H9 (cell line): ENCODE results near the gene LAMTOR4. TPM values are rescaled to one million over a fixed set of nuclear protein-coding genes. Genes with fewer than 3 reads are reported as not detected.

Experiments used
- DNase-seq: peaks from one replicate; pipeline ENCODE4 v3.0.0-alpha.2; 2017
- H2AFZ ChIP-seq: one replicate; pipeline ENCODE4 v1.6.1; 2013; ENCODE audit warnings: mild to moderate bottlenecking, low read length, control low read depth, moderate library complexity
- H2AK5ac ChIP-seq: 2 replicates; pipeline ENCODE4 v1.6.1; 2013; ENCODE audit warnings: low read length, control low read depth, mixed read lengths; ENCODE audit not compliant: insufficient read length
- H2BK120ac ChIP-seq: one replicate; pipeline ENCODE4 v1.6.1; 2013; ENCODE audit warnings: low read depth, mild to moderate bottlenecking, low read length, control low read depth, inconsistent platforms; ENCODE audit not compliant: poor library complexity, severe bottlenecking
- H2BK12ac ChIP-seq: 2 replicates; pipeline ENCODE4 v1.6.1; 2013; ENCODE audit warnings: low read length, control low read depth, mixed read lengths, low read depth; ENCODE audit not compliant: insufficient read length
- H2BK15ac ChIP-seq: 2 replicates; pipeline ENCODE4 v1.6.1; 2013; ENCODE audit warnings: low read depth, low read length, control low read depth
- H2BK20ac ChIP-seq: one replicate; pipeline ENCODE4 v1.6.1; 2013; ENCODE audit warnings: low read depth, mild to moderate bottlenecking, low read length, control low read depth, inconsistent platforms; ENCODE audit not compliant: poor library complexity, severe bottlenecking
- H2BK5ac ChIP-seq: 2 replicates; pipeline ENCODE4 v1.6.1; 2013; ENCODE audit warnings: low read length, control low read depth, mixed read lengths; ENCODE audit not compliant: insufficient read length
- H3K14ac ChIP-seq: 2 replicates; pipeline ENCODE4 v1.6.1; 2013; ENCODE audit warnings: low read length, control low read depth; ENCODE audit not compliant: insufficient read depth
- H3K18ac ChIP-seq: 2 replicates; pipeline ENCODE4 v1.6.1; 2013; ENCODE audit warnings: low read depth, mild to moderate bottlenecking, mixed read lengths, low read length, control low read depth; ENCODE audit not compliant: insufficient read length
- H3K23ac ChIP-seq: 2 replicates; pipeline ENCODE4 v1.6.1; 2013; ENCODE audit warnings: low read length, control low read depth, mixed read lengths, low read depth; ENCODE audit not compliant: insufficient read length
- H3K23me2 ChIP-seq: 2 replicates; pipeline ENCODE4 v1.6.1; 2013; ENCODE audit warnings: low read depth, mild to moderate bottlenecking, mixed read lengths, low read length, control low read depth; ENCODE audit not compliant: insufficient read length, poor library complexity, severe bottlenecking
- H3K27ac ChIP-seq: 2 replicates; pipeline ENCODE4 v1.5.1; 2013; ENCODE audit warnings: low read length, control low read depth, mixed read lengths, low read depth; ENCODE audit not compliant: insufficient read length
- H3K27me3 ChIP-seq: 2 replicates; pipeline ENCODE4 v1.6.1; 2013; ENCODE audit warnings: low read length, control low read depth, inconsistent platforms; ENCODE audit not compliant: insufficient read depth
- H3K4ac ChIP-seq: 2 replicates; pipeline ENCODE4 v1.6.1; 2013; ENCODE audit warnings: low read depth, mild to moderate bottlenecking, control low read depth, inconsistent platforms, low read length, moderate library complexity
- H3K4me1 ChIP-seq: 2 replicates; pipeline ENCODE4 v1.6.1; 2013; ENCODE audit warnings: low read length, control low read depth, inconsistent platforms; ENCODE audit not compliant: insufficient read depth
- H3K4me2 ChIP-seq: 2 replicates; pipeline ENCODE4 v1.6.1; 2013; ENCODE audit warnings: low read length, control low read depth, mixed read lengths; ENCODE audit not compliant: insufficient read length, insufficient read depth
- H3K56ac ChIP-seq: 2 replicates; pipeline ENCODE4 v1.6.1; 2013; ENCODE audit warnings: low read depth, mild to moderate bottlenecking, mixed read lengths, low read length, control low read depth; ENCODE audit not compliant: insufficient read length
- H3K79me1 ChIP-seq: 2 replicates; pipeline ENCODE4 v1.6.1; 2013; ENCODE audit warnings: low read depth, mild to moderate bottlenecking, moderate library complexity, low read length, control low read depth, inconsistent platforms; ENCODE audit not compliant: insufficient read depth, poor library complexity, severe bottlenecking
- H3K79me2 ChIP-seq: 2 replicates; pipeline ENCODE4 v1.6.1; 2013; ENCODE audit warnings: low read length, control low read depth, inconsistent platforms; ENCODE audit not compliant: insufficient read depth
- H3K9ac ChIP-seq: 2 replicates; pipeline ENCODE4 v1.6.1; 2013; ENCODE audit warnings: low read length, control low read depth, mixed read lengths; ENCODE audit not compliant: insufficient read length; ENCODE audit errors: extremely low read depth
- H3K9me3 ChIP-seq: one replicate; pipeline ENCODE4 v1.6.1; 2013; ENCODE audit warnings: low read depth, low read length, inconsistent platforms; ENCODE audit not compliant: control insufficient read depth
- H3T11ph ChIP-seq: one replicate; pipeline ENCODE4 v1.6.1; 2013; ENCODE audit warnings: mild to moderate bottlenecking, low read length, control low read depth, inconsistent platforms
- H4K20me1 ChIP-seq: one replicate; pipeline ENCODE4 v1.6.1; 2013; ENCODE audit not compliant: control insufficient read depth, insufficient read length, insufficient read depth
- H4K5ac ChIP-seq: 2 replicates; pipeline ENCODE4 v1.6.1; 2013; ENCODE audit warnings: low read depth, mild to moderate bottlenecking, mixed read lengths, low read length, control low read depth; ENCODE audit not compliant: insufficient read length
- H4K8ac ChIP-seq: replicated peaks from 2 replicates; pipeline ENCODE4 v1.6.1; 2013; ENCODE audit warnings: low read length, control low read depth, mixed read lengths, low read depth; ENCODE audit not compliant: insufficient read length
- H4K91ac ChIP-seq: 2 replicates; pipeline ENCODE4 v1.6.1; 2013; ENCODE audit warnings: low read depth, mild to moderate bottlenecking, moderate library complexity, mixed read lengths, low read length, control low read depth; ENCODE audit not compliant: insufficient read length
- H3K27ac Mint-ChIP-seq, 3 experiments: 2 replicates in 2 of 3; 3 replicates in 1 of 3; pipeline ENCODE4 v1.8.0; 2020 to 2021; ENCODE audit warnings: mixed read lengths in 3 of 3, mild to moderate bottlenecking in 1 of 3, moderate library complexity in 1 of 3
- H3K27me3 Mint-ChIP-seq: 2 replicates; pipeline ENCODE4 v1.8.0; 2021; ENCODE audit warnings: low read depth, mild to moderate bottlenecking, moderate library complexity, mixed read lengths
- H3K36me3 Mint-ChIP-seq, 3 experiments: 2 replicates in 2 of 3; 3 replicates in 1 of 3; pipeline ENCODE4 v1.8.0; 2020 to 2021; ENCODE audit warnings: low read depth in 3 of 3, mixed read lengths in 3 of 3; ENCODE audit not compliant: insufficient read depth in 1 of 3
- H3K4me1 Mint-ChIP-seq, 2 experiments: 2 replicates each; pipeline ENCODE4 v1.8.0; 2020; ENCODE audit warnings: mixed read lengths in 2 of 2
- H3K4me3 Mint-ChIP-seq, 2 experiments: 2 replicates in 1 of 2; 3 replicates in 1 of 2; pipeline ENCODE4 v1.8.0; 2020 to 2021; ENCODE audit warnings: mild to moderate bottlenecking in 2 of 2, mixed read lengths in 2 of 2, moderate library complexity in 1 of 2
- H3K9me3 Mint-ChIP-seq, 2 experiments: 2 replicates in 1 of 2; 3 replicates in 1 of 2; pipeline ENCODE4 v1.8.0; 2020; ENCODE audit warnings: mild to moderate bottlenecking in 2 of 2, mixed read lengths in 2 of 2, moderate library complexity in 1 of 2
- WGBS: extraction: QIAGEN DNeasy Blood & Tissue Kit; methylation state at CpG from one replicate; pipeline ENCODE4 v1.1.7; 2013; ENCODE audit warnings: missing lambda C conversion rate, low lambda C conversion rate, mixed read lengths; ENCODE audit not compliant: insufficient read length; ENCODE audit errors: extremely low coverage; 5-methylcytosine and 5-hydroxymethylcytosine counted together
- microRNA-seq: library from miRNA; unstranded; fragments of <30 nt; microRNA quantifications from one replicate; pipeline ENCODE4, GENCODE V29; 2020; ENCODE audit warnings: borderline microRNAs expressed
- total RNA-seq: library from RNA; stranded (reverse); gene quantifications from 2 replicates; pipeline ENCODE4 v1.2.1, GENCODE V29; 2021
- TF ChIP-seq, protein P1 (sequence below): fragments of 200-600 bp; sonication (generic); conservative IDR thresholded peaks from 3 replicates; pipeline ENCODE4 v1.8.0; 2021; ENCODE audit warnings: antibody characterized with exemption, mild to moderate bottlenecking

LAMTOR4 gene
- total RNA-seq, 1 experiment from 2014 or later, result 179 TPM

DNA sequence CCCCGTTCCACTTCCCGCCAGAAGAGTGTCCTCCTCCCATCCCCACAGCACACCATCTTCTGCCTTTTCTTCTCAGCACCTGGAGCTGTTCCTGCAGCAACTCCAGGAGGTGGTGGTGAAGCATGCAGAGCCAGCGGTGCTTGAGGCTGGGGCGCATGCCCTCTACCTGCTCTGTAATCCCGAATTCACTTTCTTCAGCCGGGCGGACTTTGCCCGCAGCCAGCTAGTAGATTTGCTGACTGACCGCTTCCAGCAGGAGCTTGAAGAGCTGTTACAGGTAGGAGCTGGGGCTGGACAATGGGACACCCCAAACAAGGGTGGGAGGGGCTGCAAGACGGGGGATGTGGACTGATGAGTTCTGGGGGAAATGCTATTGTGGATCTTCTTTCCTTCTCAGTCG is 52.0 kb downstream of the LAMTOR4 start:
- H3K23ac ChIP-seq, result no peak overlapping the region
- no peak overlapping the region for H2AFZ ChIP-seq
- no peaks in the 10 kb centered on the region for H3K23me2 ChIP-seq
- H2BK20ac ChIP-seq, result no peak overlapping the region
- H4K20me1 ChIP-seq, result no peaks in the 10 kb centered on the region
- WGBS, result no CpG with 5 or more reads among the region's 11 CpGs
- no peaks in the 10 kb centered on the region; the same call in 1 of the 2 replicates for H3K27me3 ChIP-seq
- no peak overlapping the region for H3K4ac ChIP-seq
- Mint-ChIP-seq H3K27me3 (peaks cover 54% of the 10 kb centered on the region), H3K4me1 (peaks cover 25 to 28% of the 10 kb centered on the region in 2 experiments), H3K27ac (no peak overlapping the region), H3K9me3 (no peaks in the 10 kb centered on the region), H3K4me3 (0 out of 5 replicates have a peak overlapping the region, but pooled peaks of 1 of the 2 experiments have one; percentile 39), H3K36me3 (no peaks in the 10 kb centered on the region)
- TF ChIP-seq, protein P1, sequence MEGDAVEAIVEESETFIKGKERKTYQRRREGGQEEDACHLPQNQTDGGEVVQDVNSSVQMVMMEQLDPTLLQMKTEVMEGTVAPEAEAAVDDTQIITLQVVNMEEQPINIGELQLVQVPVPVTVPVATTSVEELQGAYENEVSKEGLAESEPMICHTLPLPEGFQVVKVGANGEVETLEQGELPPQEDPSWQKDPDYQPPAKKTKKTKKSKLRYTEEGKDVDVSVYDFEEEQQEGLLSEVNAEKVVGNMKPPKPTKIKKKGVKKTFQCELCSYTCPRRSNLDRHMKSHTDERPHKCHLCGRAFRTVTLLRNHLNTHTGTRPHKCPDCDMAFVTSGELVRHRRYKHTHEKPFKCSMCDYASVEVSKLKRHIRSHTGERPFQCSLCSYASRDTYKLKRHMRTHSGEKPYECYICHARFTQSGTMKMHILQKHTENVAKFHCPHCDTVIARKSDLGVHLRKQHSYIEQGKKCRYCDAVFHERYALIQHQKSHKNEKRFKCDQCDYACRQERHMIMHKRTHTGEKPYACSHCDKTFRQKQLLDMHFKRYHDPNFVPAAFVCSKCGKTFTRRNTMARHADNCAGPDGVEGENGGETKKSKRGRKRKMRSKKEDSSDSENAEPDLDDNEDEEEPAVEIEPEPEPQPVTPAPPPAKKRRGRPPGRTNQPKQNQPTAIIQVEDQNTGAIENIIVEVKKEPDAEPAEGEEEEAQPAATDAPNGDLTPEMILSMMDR, result no peak
- no peaks in the 10 kb centered on the region for H3K79me1 ChIP-seq
- no peak for DNase-seq
- H3K56ac ChIP-seq, result no peak overlapping the region
- no peak overlapping the region for H2BK5ac ChIP-seq
- no peaks in the 10 kb centered on the region for H3K79me2 ChIP-seq
- H3K27ac ChIP-seq, result no peak overlapping the region
- H2BK120ac ChIP-seq, result no peak overlapping the region
- no peak overlapping the region for H3T11ph ChIP-seq
- no peak overlapping the region for H2AK5ac ChIP-seq
- no peaks in the 10 kb centered on the region; the same call in 1 of the 2 replicates for H3K4me1 ChIP-seq
- H3K14ac ChIP-seq, result no peak overlapping the region
- H4K5ac ChIP-seq, result no peak overlapping the region
- no peak overlapping the region for H4K91ac ChIP-seq
- H3K18ac ChIP-seq, result no peak overlapping the region
- H2BK15ac ChIP-seq, result no peak overlapping the region
- H4K8ac ChIP-seq, result no peak overlapping the region
- no peak overlapping the region for H3K9ac ChIP-seq
- no peak overlapping the region for H2BK12ac ChIP-seq
- no peaks in the 10 kb centered on the region for H3K9me3 ChIP-seq
- H3K4me2 ChIP-seq, result no peak overlapping the region

Small RNAs within 50 kb of the gene (microRNA-seq; reads per million reads assigned to microRNA genes)
- not detected for gene MIR4658

Other genes starting within 250 kb of the LAMTOR4 start
- gene TRIM4, start 229.4 kb upstream of the LAMTOR4 start, total RNA-seq, result 6.9 and 7.3 TPM in 2 replicates
- gene GJC3, start 219.3 kb upstream of the LAMTOR4 start, total RNA-seq, result 1.4 and 2.3 TPM in 2 replicates
- 0.24 TPM in 1 of 2 replicates, not detected in the other for gene AZGP1, start 172.9 kb upstream of the LAMTOR4 start, total RNA-seq
- gene ZKSCAN1, start 133.3 kb upstream of the LAMTOR4 start, total RNA-seq, result 28.2 and 29.8 TPM in 2 replicates
- 23.5 and 24.3 TPM in 2 replicates for gene ZSCAN21, start 99.1 kb upstream of the LAMTOR4 start, total RNA-seq
- 60.4 and 62.8 TPM in 2 replicates for gene ZNF3, start 67.2 kb upstream of the LAMTOR4 start, total RNA-seq
- gene COPS6, start 59.9 kb upstream of the LAMTOR4 start, total RNA-seq, result 140 and 144 TPM in 2 replicates
- 387 and 390 TPM in 2 replicates for gene MCM7, start 47.5 kb upstream of the LAMTOR4 start, total RNA-seq
- gene AP4M1, start 47.3 kb upstream of the LAMTOR4 start, total RNA-seq, result 18.8 and 20.2 TPM in 2 replicates
- gene TAF6, start 29.6 kb upstream of the LAMTOR4 start, total RNA-seq, result 87.1 and 88.9 TPM in 2 replicates
- 10.4 and 12.3 TPM in 2 replicates for gene CNPY4, start 29.3 kb upstream of the LAMTOR4 start, total RNA-seq
- 1.6 and 1.9 TPM in 2 replicates for gene MBLAC1, start 22.0 kb upstream of the LAMTOR4 start, total RNA-seq
- 31.8 and 32.8 TPM in 2 replicates for gene TRAPPC14, start 9.8 kb downstream of the LAMTOR4 start, total RNA-seq
- gene GAL3ST4, start 19.7 kb downstream of the LAMTOR4 start, total RNA-seq, result 6.0 and 7.0 TPM in 2 replicates
- 39.5 and 45.2 TPM in 2 replicates for gene GPC2, start 28.5 kb downstream of the LAMTOR4 start, total RNA-seq
- gene STAG3, start 29.0 kb downstream of the LAMTOR4 start, total RNA-seq, result 2.6 and 3.1 TPM in 2 replicates
- 0.50 and 0.70 TPM in 2 replicates for gene PVRIG, start 71.0 kb downstream of the LAMTOR4 start, total RNA-seq
- gene SPDYE3, start 158.8 kb downstream of the LAMTOR4 start, total RNA-seq, result not detected in 2 replicates
- 43.5 and 50.1 TPM in 2 replicates for gene PILRB, start 209.2 kb downstream of the LAMTOR4 start, total RNA-seq
- 3.2 and 3.3 TPM in 2 replicates for gene PILRA, start 224.6 kb downstream of the LAMTOR4 start, total RNA-seq